Panc1 (cell line): ENCODE measurements around the gene LCA5L. TPM values are rescaled to one million over a fixed set of nuclear protein-coding genes. Genes with fewer than 3 reads are reported as not detected.

Experiments used
- ATAC-seq: fragments of 200-7000 bp; cut with Tn5 transposase; 2 replicates; pipeline ENCODE4 v1.9.1; 2020; ENCODE audit warnings: mild to moderate bottlenecking, moderate library complexity
- BruUV-seq: library from RNA; stranded (reverse); fragments of 400-500 nt; replicated peaks from 2 replicates; lab custom pipeline; 2021; lab: Mats Ljungman, UMichigan
- CTCF ChIA-PET: fragments of 300-600 bp; sonication (Branson Sonifier 250); formaldehyde crosslinking; loops from one replicate; lab custom pipeline; 2022; ENCODE audit warnings: antibody characterized with exemption; lab: Charles Lee
- POLR2A ChIA-PET: fragments of 300-600 bp; sonication (Branson Sonifier 250); formaldehyde crosslinking; loops from one replicate; lab custom pipeline; 2022; ENCODE audit warnings: antibody characterized with exemption; lab: Charles Lee
- DNase-seq: peaks from one replicate; pipeline ENCODE4 v3.0.0-alpha.2; 2010; ENCODE audit warnings: low read depth, low spot score
- H3K27ac ChIP-seq: 2 replicates; pipeline ENCODE4 v1.5.1; 2011; ENCODE audit warnings: mild to moderate bottlenecking, low read length, inconsistent platforms
- H3K27me3 ChIP-seq: fragments of 200-500 bp; sonication (Bioruptor generic); 2 replicates; pipeline ENCODE4 v1.6.0; 2014; ENCODE audit warnings: low read length, inconsistent platforms; ENCODE audit not compliant: control insufficient read depth, insufficient read depth
- H3K36me3 ChIP-seq: fragments of 200-500 bp; sonication (Bioruptor generic); 2 replicates; pipeline ENCODE4 v1.5.1; 2014; ENCODE audit warnings: inconsistent platforms, mild to moderate bottlenecking, low read length, moderate library complexity; ENCODE audit not compliant: control insufficient read depth, insufficient read depth
- H3K4me1 ChIP-seq: 2 replicates; pipeline ENCODE4 v1.5.1; 2011; ENCODE audit warnings: inconsistent platforms, mild to moderate bottlenecking, low read length, moderate library complexity; ENCODE audit not compliant: control insufficient read depth, insufficient read depth
- H3K4me3 ChIP-seq, 2 experiments: 2 replicates each; pipeline ENCODE4 v1.5.1; 2011 to 2012; ENCODE audit warnings: low read depth in 2 of 2, low read length in 2 of 2, mild to moderate bottlenecking in 2 of 2, inconsistent platforms in 1 of 2, moderate library complexity in 1 of 2
- H3K9me3 ChIP-seq: fragments of 200-500 bp; sonication (Bioruptor generic); 2 replicates; pipeline ENCODE4 v1.5.1; 2014; ENCODE audit warnings: low read depth, mild to moderate bottlenecking, inconsistent platforms, low read length, moderate library complexity; ENCODE audit not compliant: control insufficient read depth, insufficient read depth
- CTCF ChIP-seq: fragments of 450-650 bp; IDR thresholded peaks from 2 replicates; pipeline ENCODE4 v1.5.1; 2017; ENCODE audit warnings: mild to moderate bottlenecking
- POLR2AphosphoS5 ChIP-seq: IDR thresholded peaks from 2 replicates; pipeline ENCODE4 v1.6.1; 2012; ENCODE audit warnings: mild to moderate bottlenecking, low read depth, low read length, moderate library complexity
- REST ChIP-seq, 2 experiments: IDR thresholded peaks; 2 replicates each; pipeline ENCODE4 v1.6.1; 2011 to 2012; ENCODE audit warnings: low read depth in 2 of 2, control low read depth in 1 of 2, low read length in 1 of 2, mild to moderate bottlenecking in 1 of 2, moderate library complexity in 1 of 2; ENCODE audit not compliant: insufficient read depth in 1 of 2
- SIN3A ChIP-seq: IDR thresholded peaks from 2 replicates; pipeline ENCODE4 v1.6.1; 2012; ENCODE audit warnings: low read depth, mild to moderate bottlenecking, low read length, moderate library complexity, borderline replicate concordance; ENCODE audit not compliant: insufficient read depth
- TCF7L2 ChIP-seq: IDR thresholded peaks from 2 replicates; pipeline ENCODE4 v1.6.1; 2011; ENCODE audit warnings: mild to moderate bottlenecking, low read depth, low read length, inconsistent platforms
- in situ Hi-C: cut with HindIII; loops from 2 replicates; pipeline ENCODE4 v1.10.0; 2016; ENCODE audit warnings: low sequenced_read_pairs, low pct_unique_long_range_greater_than_20kb
- intact Hi-C: fragments of 100-400 bp; cut with micrococcal nuclease; formaldehyde crosslinking; loops from one replicate; pipeline ENCODE4 v1.10.0; 2022; ENCODE audit not compliant: unreplicated experiment
- microRNA-seq: library from miRNA; unstranded; fragments of <30 nt; microRNA quantifications from one replicate; pipeline ENCODE4 v1.1.0, GENCODE V29; 2020; ENCODE audit not compliant: unreplicated experiment
- total RNA-seq: library from RNA; stranded (reverse); gene quantifications from one replicate; pipeline ENCODE4 v1.2.1, GENCODE V29; 2021; ENCODE audit not compliant: unreplicated experiment

The LCA5L gene
- total RNA-seq, 1 experiment from 2014 or later: 0.87 TPM

- H3K27ac ChIP-seq: no peak overlapping the region
- no peaks in the 10 kb centered on the region for H3K36me3 ChIP-seq
- intact Hi-C loops: no loop called here
- no peak overlapping the region for H3K4me3 ChIP-seq
- no peaks in the 10 kb centered on the region for H3K4me1 ChIP-seq
- no peaks in the 10 kb centered on the region for H3K27me3 ChIP-seq
- H3K9me3 ChIP-seq: no peaks in the 10 kb centered on the region
- CTCF ChIA-PET: no interaction called here
- no TSS peak for BruUV-seq
- no peak for DNase-seq
- no peak for ATAC-seq
- in situ Hi-C loops: no loop called here
- TF ChIP-seq REST (IDR thresholded peaks at IDR 0.05; ENCODE audit: insufficient read depth in 1 of 2, low read depth in 2 of 2, low read length in 1 of 2): no peak
- TF ChIP-seq SIN3A: no peak
- TF ChIP-seq TCF7L2: no peak
- no peak for TF ChIP-seq CTCF
- TF ChIP-seq POLR2AphosphoS5: no peak
- POLR2A ChIA-PET: no interaction called here
These were observed 86.2 kb downstream of the LCA5L start for GRCh38 chr21:39359382-39359781.

Small RNAs within 50 kb of the gene (microRNA-seq; reads per million reads assigned to microRNA genes)
- gene MIR6508: not detected

Other genes starting within 250 kb of the LCA5L start
- gene BRWD1, start 132.1 kb downstream of the LCA5L start, total RNA-seq: 26.2 TPM
- 293 TPM for gene HMGN1, start 96.7 kb downstream of the LCA5L start, total RNA-seq
- gene SH3BGR, start 6.2 kb upstream of the LCA5L start, total RNA-seq: 1.7 TPM
- 0.10 TPM for gene B3GALT5, start 167.2 kb upstream of the LCA5L start, total RNA-seq